Spleen (tissue), 7 donors: Measurements from ENCODE around the gene SETBP1.
"Not testable (repeated sequence)": the region's sequence is repeated elsewhere in the genome, so short reads cannot be mapped to it uniquely, and the experiment has no call there.

Experiments
- CTCF ChIP-seq, 11 experiments: fragments of 200-600 bp in 7 of 11; fragments of 450-650 bp in 4 of 11; sonication (generic) in 4 of 11; IDR thresholded peaks in 8 of 11; conservative IDR thresholded peaks in 3 of 11; 1 replicate in 7 of 11; 2 replicates in 4 of 11; pipeline versions ENCODE4 v1.4.0 to v1.8.0; 2016 to 2021; ENCODE audit warnings: antibody characterized with exemption in 11 of 11, inconsistent platforms in 4 of 11, mild to moderate bottlenecking in 1 of 11
- POLR2A ChIP-seq, 3 donors: fragments of 450-650 bp; IDR thresholded peaks; one replicate each; pipeline ENCODE4 v1.5.1; 2017; ENCODE audit warnings: antibody characterized with exemption in 3 of 3, mild to moderate bottlenecking in 1 of 3
- POLR2AphosphoS5 ChIP-seq, 3 donors: sonication (generic); formaldehyde crosslinking; IDR thresholded peaks; one replicate each; pipeline ENCODE4 v1.5.1; 2017; ENCODE audit warnings: antibody characterized with exemption in 3 of 3
- donor health status: DM: no; HTN: no; CAD: no; lungs with moderate emphysema.
- donor health status: DM: no; HTN: no; CAD: no.
- donor health status: DM: no; HTN: no; CAD: no.

- TF ChIP-seq CTCF (IDR thresholded peaks at IDR 0.05 in 8 of 11, conservative IDR thresholded peaks at IDR 0.05 in 3 of 11); POLR2AphosphoS5 (IDR thresholded peaks at IDR 0.05); POLR2A (IDR thresholded peaks at IDR 0.05): not testable (repeated sequence)
Observed at GRCh38 chr18:44800766-44801165, 120.1 kb downstream of the SETBP1 start.
